Natural killer cell treated with Interleukin-12 subunit alpha and Interleukin-12 subunit beta and Interleukin-15 and Interleukin-18, amount 100 ng/mL, for 72 hours (primary cell): ENCODE measurements around the gene LRRC41. TPM values are rescaled to one million over a fixed set of nuclear protein-coding genes. Genes with fewer than 3 reads are reported as not detected.
"Not testable (repeated sequence)": the region's sequence is repeated elsewhere in the genome, so short reads cannot be mapped to it uniquely, and the experiment has no call there.

ENCODE experiments used
- ATAC-seq, 2 donors: fragments of 150-1000 bp; cut with Tn5 transposase in 1 of 2; sonication (Bioruptor Pico), chemical (Tn5 transposase) in 1 of 2; 2 replicates each; pipeline ENCODE4 v1.10.0; 2021
- DNase-seq: peaks from one replicate; pipeline ENCODE4 v3.0.0; 2022; ENCODE audit warnings: low spot score
- H3K27ac Mint-ChIP-seq, 2 donors: 1 replicate in 1 of 2; 2 replicates in 1 of 2; pipeline ENCODE4 v1.8.0; 2022; ENCODE audit warnings: mixed read lengths in 2 of 2, mild to moderate bottlenecking in 1 of 2, moderate library complexity in 1 of 2
- H3K27me3 Mint-ChIP-seq, 2 donors: 1 replicate in 1 of 2; 2 replicates in 1 of 2; pipeline ENCODE4 v1.8.0; 2022; ENCODE audit warnings: mixed read lengths in 2 of 2
- H3K36me3 Mint-ChIP-seq: one replicate; pipeline ENCODE4 v1.8.0; 2022; ENCODE audit warnings: mixed read lengths
- H3K4me1 Mint-ChIP-seq, 2 donors: 1 replicate in 1 of 2; 2 replicates in 1 of 2; pipeline ENCODE4 v1.8.0; 2022; ENCODE audit warnings: low read depth in 2 of 2, mixed read lengths in 2 of 2, mild to moderate bottlenecking in 1 of 2
- H3K4me3 Mint-ChIP-seq: one replicate; pipeline ENCODE4 v1.8.0; 2022; ENCODE audit warnings: mixed read lengths
- H3K9me3 Mint-ChIP-seq: 2 replicates; pipeline ENCODE4 v1.8.0; 2022; ENCODE audit warnings: mixed read lengths
- total RNA-seq, 2 donors: library from RNA; stranded (reverse); gene quantifications; one replicate each; pipeline ENCODE4 v1.2.3, GENCODE V29; 2022

Gene LRRC41
- total RNA-seq, 2 donors from 2014 or later = 43.2 to 45.5 TPM

GRCh38 chr1:46335081-46335480 is 31.7 kb upstream of the LRRC41 start:
- DNase-seq = no peak
- Mint-ChIP-seq H3K27ac (no peak overlapping the region), H3K36me3 (no peaks in the 10 kb centered on the region), H3K9me3 (no peaks in the 10 kb centered on the region), H3K27me3 (no peaks in the 10 kb centered on the region), H3K4me1 (peaks cover 7 to 9% of the 10 kb centered on the region in 2 donors), H3K4me3 (no peak overlapping the region)
- ATAC-seq = no peak

GRCh38 chr1:46334030-46334384 is 30.6 kb upstream of the LRRC41 start:
- no peaks in the 10 kb centered on the region for H3K36me3 Mint-ChIP-seq
- no peaks in the 10 kb centered on the region for H3K9me3 Mint-ChIP-seq
- H3K4me1 Mint-ChIP-seq = peaks cover 2 to 4% of the 10 kb centered on the region in 2 donors
- no peaks in the 10 kb centered on the region for H3K27me3 Mint-ChIP-seq
- H3K27ac Mint-ChIP-seq = no peak overlapping the region
- H3K4me3 Mint-ChIP-seq = no peak overlapping the region
- DNase-seq (no peak), ATAC-seq (no peak)

- no peak overlapping the region for H3K4me3 Mint-ChIP-seq
Measured at GRCh38 chr1:46333300-46334029, 30.0 kb upstream of the LRRC41 start.

GRCh38 chr1:46331786-46332540 is 28.5 kb upstream of the LRRC41 start:
- H3K4me1 Mint-ChIP-seq, H3K4me3 Mint-ChIP-seq, DNase-seq, H3K27ac Mint-ChIP-seq, H3K36me3 Mint-ChIP-seq, H3K9me3 Mint-ChIP-seq, H3K27me3 Mint-ChIP-seq, ATAC-seq: not testable (repeated sequence)

More at GRCh38 chr1:46333300-46334029, 30.0 kb upstream of the LRRC41 start:
- DNase-seq = no peak
- ATAC-seq = no peak
- no peak overlapping the region for H3K27ac Mint-ChIP-seq
- H3K27me3 Mint-ChIP-seq = no peaks in the 10 kb centered on the region
- no peaks in the 10 kb centered on the region for H3K4me1 Mint-ChIP-seq
- H3K36me3 Mint-ChIP-seq = no peaks in the 10 kb centered on the region
- H3K9me3 Mint-ChIP-seq = no peaks in the 10 kb centered on the region

GRCh38 chr1:46330381-46330780 is 27.0 kb upstream of the LRRC41 start:
- DNase-seq, H3K36me3 Mint-ChIP-seq, H3K4me3 Mint-ChIP-seq, ATAC-seq, H3K9me3 Mint-ChIP-seq, H3K27ac Mint-ChIP-seq, H3K4me1 Mint-ChIP-seq, H3K27me3 Mint-ChIP-seq: not testable (repeated sequence)

- H3K4me3 Mint-ChIP-seq, H3K36me3 Mint-ChIP-seq, DNase-seq, H3K4me1 Mint-ChIP-seq, H3K9me3 Mint-ChIP-seq, H3K27ac Mint-ChIP-seq, H3K27me3 Mint-ChIP-seq, ATAC-seq: not testable (repeated sequence)
Measured at GRCh38 chr1:46329807-46330206, 26.4 kb upstream of the LRRC41 start.

- not testable (repeated sequence) for H3K27ac Mint-ChIP-seq, H3K4me1 Mint-ChIP-seq, H3K9me3 Mint-ChIP-seq, H3K36me3 Mint-ChIP-seq, H3K27me3 Mint-ChIP-seq, DNase-seq, H3K4me3 Mint-ChIP-seq, ATAC-seq
Measured at GRCh38 chr1:46328182-46328581, 24.8 kb upstream of the LRRC41 start.

- H3K27ac Mint-ChIP-seq, H3K36me3 Mint-ChIP-seq, ATAC-seq, H3K4me1 Mint-ChIP-seq, H3K27me3 Mint-ChIP-seq, DNase-seq, H3K9me3 Mint-ChIP-seq, H3K4me3 Mint-ChIP-seq: not testable (repeated sequence)
Measured at GRCh38 chr1:46325285-46326076, 22.1 kb upstream of the LRRC41 start.

- H3K36me3 Mint-ChIP-seq, ATAC-seq, H3K4me1 Mint-ChIP-seq, H3K27ac Mint-ChIP-seq, DNase-seq, H3K27me3 Mint-ChIP-seq, H3K4me3 Mint-ChIP-seq, H3K9me3 Mint-ChIP-seq: not testable (repeated sequence)
Measured at GRCh38 chr1:46322191-46322590, 18.8 kb upstream of the LRRC41 start.

GRCh38 chr1:46319960-46320914 is 16.8 kb upstream of the LRRC41 start:
- DNase-seq, H3K4me1 Mint-ChIP-seq, H3K9me3 Mint-ChIP-seq, H3K27me3 Mint-ChIP-seq, H3K27ac Mint-ChIP-seq, H3K4me3 Mint-ChIP-seq, H3K36me3 Mint-ChIP-seq, ATAC-seq: not testable (repeated sequence)

GRCh38 chr1:46319301-46319700 is 15.9 kb upstream of the LRRC41 start:
- H3K4me1 Mint-ChIP-seq, H3K4me3 Mint-ChIP-seq, H3K27me3 Mint-ChIP-seq, H3K9me3 Mint-ChIP-seq, DNase-seq, H3K27ac Mint-ChIP-seq, ATAC-seq, H3K36me3 Mint-ChIP-seq: not testable (repeated sequence)

GRCh38 chr1:46317323-46317722 is 13.9 kb upstream of the LRRC41 start:
- Mint-ChIP-seq H3K27me3 (no peaks in the 10 kb centered on the region), H3K27ac (no peak overlapping the region), H3K36me3 (peaks cover 11% of the 10 kb centered on the region), H3K4me3 (no peak overlapping the region), H3K4me1 (no peaks in the 10 kb centered on the region), H3K9me3 (no peaks in the 10 kb centered on the region)
- ATAC-seq (no peak), DNase-seq (no peak)

- ATAC-seq (no peak), DNase-seq (no peak)
- Mint-ChIP-seq H3K27ac (no peak overlapping the region), H3K4me3 (no peak overlapping the region), H3K36me3 (peaks cover 11% of the 10 kb centered on the region), H3K4me1 (no peaks in the 10 kb centered on the region), H3K9me3 (no peaks in the 10 kb centered on the region), H3K27me3 (no peaks in the 10 kb centered on the region)
Measured at GRCh38 chr1:46315669-46316403, 12.4 kb upstream of the LRRC41 start.
